Transverse colon (tissue), 4 donors: Measurements from ENCODE around the gene PGS1. TPM values are rescaled to one million over a fixed set of nuclear protein-coding genes. Genes with fewer than 3 reads are reported as not detected.

Source experiments
- DNase-seq: peaks from one replicate; pipeline ENCODE4 v3.0.0-alpha.2; 2019
- H3K27ac ChIP-seq, 4 donors: fragments of 200-600 bp; sonication (generic); 2 replicates each; pipeline ENCODE4 v1.5.1; 2016 to 2018; ENCODE audit warnings: inconsistent platforms in 4 of 4
- H3K27me3 ChIP-seq: fragments of 200-600 bp; sonication (generic); 2 replicates; pipeline ENCODE4 v1.5.1; 2017; ENCODE audit warnings: inconsistent platforms
- H3K36me3 ChIP-seq, 4 donors: fragments of 200-600 bp; sonication (generic); 2 replicates each; pipeline ENCODE4 v1.5.1; 2017 to 2019; ENCODE audit warnings: inconsistent platforms in 4 of 4
- H3K4me1 ChIP-seq, 4 donors: fragments of 200-600 bp; sonication (generic); 2 replicates each; pipeline ENCODE4 v1.5.1; 2017 to 2020; ENCODE audit warnings: inconsistent platforms in 4 of 4
- H3K4me3 ChIP-seq, 4 donors: fragments of 200-600 bp; sonication (generic); 1 replicate in 1 of 4; 2 replicates in 3 of 4; pipeline versions ENCODE4 v1.5.1 to v1.6.1; 2017 to 2019; ENCODE audit warnings: inconsistent platforms in 4 of 4
- H3K9me3 ChIP-seq, 2 donors: fragments of 200-600 bp; sonication (generic); 2 replicates each; pipeline ENCODE4 v1.5.1; 2017 to 2019; ENCODE audit warnings: inconsistent platforms in 2 of 2
- EP300 ChIP-seq: sonication (generic); formaldehyde crosslinking; IDR thresholded peaks from one replicate; pipeline ENCODE4 v1.6.1; 2017; ENCODE audit warnings: antibody characterized with exemption, low read depth
- POLR2A ChIP-seq: fragments of 450-650 bp; IDR thresholded peaks from one replicate; pipeline ENCODE4 v1.6.1; 2016; ENCODE audit warnings: antibody characterized with exemption, mild to moderate bottlenecking, moderate library complexity
- POLR2AphosphoS5 ChIP-seq, 3 donors: sonication (generic); formaldehyde crosslinking; IDR thresholded peaks; one replicate each; pipeline ENCODE4 v1.6.1; 2016; ENCODE audit warnings: antibody characterized with exemption in 3 of 3
- WGBS, 2 donors: methylation state at CpG; one replicate each; pipeline ENCODE4 v1.1.5; 2018; ENCODE audit warnings: low coverage in 1 of 2; 5-methylcytosine and 5-hydroxymethylcytosine counted together
- in situ Hi-C, 4 donors: fragments of 200-750 bp; cut with MboI; loops; one replicate each; pipeline versions ENCODE4 v1.15.0 to v1.15.1; 2017; ENCODE audit warnings: low sequenced_read_pairs in 3 of 4, low pct_ligation_motif_present in 1 of 4, low pct_unique_long_range_greater_than_20kb in 1 of 4
- intact Hi-C: fragments of 100-400 bp; cut with DNase I; formaldehyde crosslinking; loops from one replicate; pipeline ENCODE4 v1.15.1; 2023; ENCODE audit warnings: low total_unique reads
- total RNA-seq, 4 donors: library from RNA; depleted of rRNA; stranded (reverse); fragments of >200 nt; gene quantifications; one replicate each; pipeline ENCODE4 v1.1.0, GENCODE V29; 2016
- TF ChIP-seq, protein P1 (sequence below), 5 experiments: fragments of 200-600 bp in 3 of 5; fragments of 450-650 bp in 2 of 5; sonication (generic) in 3 of 5; IDR thresholded peaks; 1 replicate in 2 of 5; 2 replicates in 3 of 5; pipeline ENCODE4 v1.5.1; 2016 to 2017; ENCODE audit warnings: antibody characterized with exemption in 5 of 5, inconsistent platforms in 3 of 5, mild to moderate bottlenecking in 2 of 5, moderate library complexity in 1 of 5

PGS1 gene
- total RNA-seq, 4 donors from 2014 or later: 32.1 to 77.6 (median 60.1) TPM

DNA sequence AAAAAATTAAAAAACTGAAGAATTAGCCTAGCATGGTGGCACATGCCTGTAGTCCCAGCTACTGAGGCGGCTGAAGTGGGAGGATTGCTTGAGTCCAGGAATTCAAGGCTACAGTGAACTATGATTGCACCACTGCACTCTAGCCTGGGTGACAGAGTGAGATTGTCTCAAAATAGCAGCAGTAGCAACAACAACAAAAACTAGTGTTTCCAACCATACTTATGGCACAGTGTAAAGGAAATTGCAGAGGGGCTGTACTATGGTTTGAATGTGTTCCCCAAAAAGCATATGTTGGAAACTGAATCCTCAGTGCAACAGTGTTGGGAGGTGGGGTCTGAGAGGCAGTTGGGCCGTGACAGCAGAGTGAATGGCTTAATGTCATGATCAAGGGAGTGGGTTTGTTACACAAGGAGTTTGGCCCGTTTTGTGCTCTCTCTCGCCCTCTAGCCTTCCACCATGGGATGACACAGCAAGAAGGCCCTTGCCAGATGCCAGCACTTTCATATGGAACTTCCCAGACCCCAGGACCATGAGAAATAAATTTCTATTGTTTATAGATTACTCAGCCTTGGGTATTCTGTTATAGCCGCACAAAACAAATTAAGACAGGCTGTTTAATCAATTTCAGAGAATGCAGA is 70.0 kb downstream of the PGS1 start:
- TF ChIP-seq POLR2A: no peak
- TF ChIP-seq, protein P1, sequence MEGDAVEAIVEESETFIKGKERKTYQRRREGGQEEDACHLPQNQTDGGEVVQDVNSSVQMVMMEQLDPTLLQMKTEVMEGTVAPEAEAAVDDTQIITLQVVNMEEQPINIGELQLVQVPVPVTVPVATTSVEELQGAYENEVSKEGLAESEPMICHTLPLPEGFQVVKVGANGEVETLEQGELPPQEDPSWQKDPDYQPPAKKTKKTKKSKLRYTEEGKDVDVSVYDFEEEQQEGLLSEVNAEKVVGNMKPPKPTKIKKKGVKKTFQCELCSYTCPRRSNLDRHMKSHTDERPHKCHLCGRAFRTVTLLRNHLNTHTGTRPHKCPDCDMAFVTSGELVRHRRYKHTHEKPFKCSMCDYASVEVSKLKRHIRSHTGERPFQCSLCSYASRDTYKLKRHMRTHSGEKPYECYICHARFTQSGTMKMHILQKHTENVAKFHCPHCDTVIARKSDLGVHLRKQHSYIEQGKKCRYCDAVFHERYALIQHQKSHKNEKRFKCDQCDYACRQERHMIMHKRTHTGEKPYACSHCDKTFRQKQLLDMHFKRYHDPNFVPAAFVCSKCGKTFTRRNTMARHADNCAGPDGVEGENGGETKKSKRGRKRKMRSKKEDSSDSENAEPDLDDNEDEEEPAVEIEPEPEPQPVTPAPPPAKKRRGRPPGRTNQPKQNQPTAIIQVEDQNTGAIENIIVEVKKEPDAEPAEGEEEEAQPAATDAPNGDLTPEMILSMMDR (IDR thresholded peaks at IDR 0.05): no peak
- H3K4me3 ChIP-seq: no peak overlapping the region
- intact Hi-C loops: no loop called here
- H3K36me3 ChIP-seq: no peaks in the 10 kb centered on the region
- no peak for DNase-seq
- WGBS, 2 donors: 68 to 85% methylated on average over 4 to 5 of the region's 5 CpGs
- H3K4me1 ChIP-seq: no peaks in the 10 kb centered on the region
- no peaks in the 10 kb centered on the region for H3K9me3 ChIP-seq
- H3K27ac ChIP-seq: no peak overlapping the region
- in situ Hi-C loops: loop anchor here in 1 of 4 donors (25.0 kb wide), 1 partner anchor 361 kb away; no protein-coding TSS in a partner anchor
- no peaks in the 10 kb centered on the region for H3K27me3 ChIP-seq

DNA sequence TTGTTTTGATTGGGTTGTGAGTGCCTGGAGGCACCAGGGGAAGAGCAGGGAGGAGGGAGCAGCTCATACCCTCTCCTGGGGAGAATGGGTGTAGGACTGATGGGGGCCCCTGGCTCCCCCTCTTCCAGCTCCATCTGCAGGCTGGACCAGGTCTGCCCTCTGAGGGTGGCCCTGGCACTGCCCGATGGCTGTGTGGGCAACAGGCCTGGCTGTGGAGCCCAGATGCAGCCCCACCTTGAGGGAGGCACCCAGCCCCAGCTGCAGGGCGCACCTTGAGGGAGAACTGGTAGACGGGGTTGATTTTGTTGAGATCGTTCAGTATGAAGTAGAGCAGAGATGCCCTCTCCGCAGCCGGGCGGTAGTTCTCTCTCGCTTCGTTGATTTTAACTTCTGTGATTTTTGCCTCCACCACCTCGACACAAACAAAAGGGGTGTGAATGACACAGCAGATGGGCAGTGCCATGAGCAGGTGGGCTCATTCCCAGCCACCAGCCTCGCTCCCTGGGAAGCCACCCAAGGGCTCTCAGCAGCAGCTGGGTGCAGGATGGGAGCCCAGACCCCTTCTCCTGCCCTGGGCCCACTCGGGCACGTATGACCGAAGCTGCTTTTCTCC is 71.6 kb downstream of the PGS1 start:
- Histone ChIP-seq H3K36me3 (no peaks in the 10 kb centered on the region), H3K4me1 (no peaks in the 10 kb centered on the region), H3K9me3 (no peaks in the 10 kb centered on the region), H3K4me3 (no peak overlapping the region), H3K27me3 (no peaks in the 10 kb centered on the region), H3K27ac (no peak overlapping the region)
- no peak for DNase-seq
- no peak for TF ChIP-seq POLR2A
- intact Hi-C loops: no loop called here
- in situ Hi-C loops: loop anchor here in 1 of 4 donors (25.0 kb wide), 1 partner anchor 363 kb away; no protein-coding TSS in a partner anchor
- 77 to 87% methylated on average over 6 to 13 of the region's 14 CpGs for WGBS, 2 donors

DNA sequence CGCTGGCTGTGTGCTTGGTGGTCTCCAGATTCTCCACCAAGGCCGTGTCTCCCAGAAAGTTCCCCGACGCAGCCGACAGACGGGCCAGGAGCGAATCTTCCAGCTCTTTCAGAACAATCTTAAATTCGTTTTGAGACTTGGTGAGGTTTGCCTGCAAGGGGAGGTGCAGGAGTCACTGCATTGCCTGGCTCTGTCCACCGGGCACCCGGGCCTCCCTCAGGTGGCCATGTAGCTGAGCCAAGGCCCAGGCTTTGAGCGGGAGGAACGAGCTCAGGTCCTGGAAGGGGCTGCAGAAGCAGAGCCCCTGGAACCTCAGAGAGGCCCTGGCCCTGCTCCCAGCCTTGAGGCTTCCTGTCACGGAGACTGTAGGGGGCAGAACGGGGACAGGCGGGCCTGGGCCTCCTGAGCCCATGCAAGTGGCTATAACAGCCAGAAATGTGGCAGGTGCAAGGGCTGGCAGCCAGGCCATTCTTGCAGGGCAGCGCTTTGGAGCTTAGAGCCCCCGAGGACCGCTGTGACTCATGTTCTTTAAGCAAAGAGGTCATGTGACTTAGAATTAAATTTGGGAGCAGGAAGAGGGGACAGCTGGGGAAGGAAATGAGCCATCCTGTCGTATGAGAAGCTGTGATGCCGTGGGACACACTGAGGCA is 72.4 kb downstream of the PGS1 start:
- Histone ChIP-seq H3K27ac (no peak overlapping the region), H3K4me1 (no peaks in the 10 kb centered on the region), H3K9me3 (no peaks in the 10 kb centered on the region), H3K36me3 (no peaks in the 10 kb centered on the region), H3K4me3 (no peak overlapping the region), H3K27me3 (no peaks in the 10 kb centered on the region)
- DNase-seq: no peak
- WGBS, 2 donors: 68% methylated on average over 20 of the region's 20 CpGs; no CpG with 5 or more reads in 1 of the 2 donors
- TF ChIP-seq POLR2AphosphoS5 (IDR thresholded peaks at IDR 0.05) (no peak), POLR2A (no peak), EP300 (no peak)
- TF ChIP-seq, protein P1 (IDR thresholded peaks at IDR 0.05): no peak
- in situ Hi-C loops: no loop called here
- intact Hi-C loops: no loop called here

DNA sequence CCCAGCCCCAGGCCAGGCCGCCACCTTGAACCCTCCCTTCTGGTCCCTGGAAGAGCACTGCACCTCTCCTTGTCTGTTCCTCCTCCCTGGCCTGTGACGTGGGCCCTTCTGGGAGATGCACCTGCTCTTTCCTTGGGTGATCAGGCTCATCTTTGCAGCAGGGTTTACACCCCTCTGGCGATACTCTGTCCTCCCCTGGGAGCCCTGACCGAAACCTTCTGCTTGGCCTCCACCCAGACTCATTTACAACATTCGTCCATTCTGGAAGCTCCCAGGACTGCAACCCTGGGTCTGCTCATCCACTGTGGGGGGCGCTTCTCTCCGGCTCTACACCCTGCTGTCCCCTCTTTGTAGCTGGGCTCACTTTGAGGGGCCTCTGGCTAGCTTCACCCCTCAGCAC is 73.3 kb downstream of the PGS1 start:
- no peak for DNase-seq
- 79% methylated on average over 7 of the region's 7 CpGs; no CpG with 5 or more reads in 1 of the 2 donors for WGBS, 2 donors

More for the DNA sequence above, 73.3 kb downstream of the PGS1 start:
- no peaks in the 10 kb centered on the region for H3K9me3 ChIP-seq
- TF ChIP-seq, protein P1 (IDR thresholded peaks at IDR 0.05): no peak
- TF ChIP-seq EP300 (no peak), POLR2A (no peak)
- in situ Hi-C loops: no loop called here
- no peaks in the 10 kb centered on the region for H3K27me3 ChIP-seq
- no peak overlapping the region for H3K27ac ChIP-seq
- H3K4me3 ChIP-seq: no peak overlapping the region
- no peaks in the 10 kb centered on the region for H3K4me1 ChIP-seq
- intact Hi-C loops: no loop called here
- no peaks in the 10 kb centered on the region for H3K36me3 ChIP-seq
